Measurements from ENCODE around the gene SOHLH1.

DNA sequence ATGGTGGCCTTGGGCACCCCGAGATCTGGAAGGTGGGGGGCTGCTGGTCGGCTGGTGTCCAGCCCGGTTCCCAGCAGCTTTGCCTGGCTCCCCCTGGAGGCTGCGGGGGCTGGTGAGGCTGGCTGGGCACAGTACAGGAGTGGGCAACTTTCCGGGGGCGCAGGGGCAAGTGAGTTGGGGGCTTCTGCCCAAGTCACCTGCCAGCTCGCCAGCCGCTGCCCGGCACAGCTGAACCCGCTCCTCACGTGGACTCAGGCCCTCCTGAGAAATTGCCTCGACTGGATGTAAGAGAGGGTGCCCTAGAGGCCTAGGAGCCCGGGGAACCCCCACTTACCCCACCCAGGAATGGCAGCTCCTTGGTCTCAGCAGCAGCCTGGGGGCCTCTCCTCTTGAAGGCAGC is 18.1 kb upstream of the SOHLH1 start:
- TF ChIP-seq, protein P1, sequence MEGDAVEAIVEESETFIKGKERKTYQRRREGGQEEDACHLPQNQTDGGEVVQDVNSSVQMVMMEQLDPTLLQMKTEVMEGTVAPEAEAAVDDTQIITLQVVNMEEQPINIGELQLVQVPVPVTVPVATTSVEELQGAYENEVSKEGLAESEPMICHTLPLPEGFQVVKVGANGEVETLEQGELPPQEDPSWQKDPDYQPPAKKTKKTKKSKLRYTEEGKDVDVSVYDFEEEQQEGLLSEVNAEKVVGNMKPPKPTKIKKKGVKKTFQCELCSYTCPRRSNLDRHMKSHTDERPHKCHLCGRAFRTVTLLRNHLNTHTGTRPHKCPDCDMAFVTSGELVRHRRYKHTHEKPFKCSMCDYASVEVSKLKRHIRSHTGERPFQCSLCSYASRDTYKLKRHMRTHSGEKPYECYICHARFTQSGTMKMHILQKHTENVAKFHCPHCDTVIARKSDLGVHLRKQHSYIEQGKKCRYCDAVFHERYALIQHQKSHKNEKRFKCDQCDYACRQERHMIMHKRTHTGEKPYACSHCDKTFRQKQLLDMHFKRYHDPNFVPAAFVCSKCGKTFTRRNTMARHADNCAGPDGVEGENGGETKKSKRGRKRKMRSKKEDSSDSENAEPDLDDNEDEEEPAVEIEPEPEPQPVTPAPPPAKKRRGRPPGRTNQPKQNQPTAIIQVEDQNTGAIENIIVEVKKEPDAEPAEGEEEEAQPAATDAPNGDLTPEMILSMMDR (IDR thresholded peaks at IDR 0.05) = no peak
- no peak for TF ChIP-seq POLR2A (IDR thresholded peaks at IDR 0.05)
